SK-N-SH (cell line): Measurements from ENCODE around the gene SHISAL1. TPM values are rescaled to one million over a fixed set of nuclear protein-coding genes. Genes with fewer than 3 reads are reported as not detected.

Experiments used
- CTCF ChIA-PET: fragments of 300-600, 350-600 bp; formaldehyde crosslinking; extraction: SDS; loops from one replicate; lab custom pipeline; 2021; lab: Yijun Ruan, JAX
- POLR2A ChIA-PET: fragments of 350-600 bp; sonication (Branson Sonifier 250); formaldehyde crosslinking; extraction: SDS; loops from one replicate; lab custom pipeline; 2020; ENCODE audit warnings: antibody characterized with exemption, inconsistent platforms; lab: Yijun Ruan, JAX
- DNase-seq: peaks from one replicate; pipeline ENCODE4 v3.0.0; 2012
- H2AFZ ChIP-seq: fragments of 200-600 bp; sonication (generic); 2 replicates; pipeline ENCODE4 v1.8.1; 2016; ENCODE audit warnings: antibody characterized with exemption, mild to moderate bottlenecking, low read depth
- H3F3A ChIP-seq: fragments of 200-600 bp; sonication (generic); replicated peaks from 2 replicates; pipeline ENCODE3; 2016; ENCODE audit warnings: antibody characterized with exemption, mild to moderate bottlenecking; ENCODE audit not compliant: insufficient read depth
- H3K27ac ChIP-seq, 2 experiments: fragments of 200-500 bp in 1 of 2; fragments of 200-600 bp in 1 of 2; sonication (Bioruptor generic) in 1 of 2; sonication (generic), shearing (Covaris generic) in 1 of 2; 2 replicates each; pipeline versions ENCODE4 v1.5.1 to v1.6.1; 2014 to 2016; ENCODE audit warnings: low read depth in 2 of 2, inconsistent platforms in 1 of 2, low read length in 1 of 2, mild to moderate bottlenecking in 1 of 2, mixed read lengths in 1 of 2
- H3K27me3 ChIP-seq: fragments of 200-600 bp; sonication (generic), shearing (Covaris generic); 2 replicates; pipeline ENCODE4 v1.6.1; 2016; ENCODE audit warnings: mixed run types; ENCODE audit not compliant: insufficient read depth
- H3K36me3 ChIP-seq, 2 experiments: fragments of 200-500 bp in 1 of 2; fragments of 200-600 bp in 1 of 2; sonication (Bioruptor generic) in 1 of 2; sonication (generic) in 1 of 2; replicated peaks in 1 of 2; 2 replicates each; pipeline versions ENCODE3 to v1.5.1; 2014 to 2016; ENCODE audit warnings: low read length in 1 of 2, mild to moderate bottlenecking in 1 of 2; ENCODE audit not compliant: insufficient read depth in 2 of 2, control insufficient read depth in 1 of 2
- H3K4me1 ChIP-seq, 2 experiments: fragments of 200-500 bp in 1 of 2; fragments of 200-600 bp in 1 of 2; sonication (Bioruptor generic) in 1 of 2; sonication (generic), shearing (Covaris generic) in 1 of 2; 2 replicates each; pipeline versions ENCODE4 v1.5.1 to v1.6.1; 2014 to 2016; ENCODE audit warnings: low read depth in 1 of 2, low read length in 1 of 2, mixed run types in 1 of 2; ENCODE audit not compliant: insufficient read depth in 2 of 2, control insufficient read depth in 1 of 2
- H3K4me2 ChIP-seq: fragments of 200-600 bp; sonication (generic), shearing (Covaris generic); 2 replicates; pipeline ENCODE4 v1.6.1; 2017; ENCODE audit warnings: mixed run types
- H3K4me3 ChIP-seq, 2 experiments: fragments of 200-500 bp in 1 of 2; fragments of 200-600 bp in 1 of 2; sonication (Bioruptor generic) in 1 of 2; sonication (generic), shearing (Covaris generic) in 1 of 2; 2 replicates each; pipeline versions ENCODE4 v1.5.1 to v1.8.1; 2014 to 2016; ENCODE audit warnings: low read depth in 2 of 2, inconsistent platforms in 1 of 2, low read length in 1 of 2, mild to moderate bottlenecking in 1 of 2, mixed read lengths in 1 of 2, moderate library complexity in 1 of 2
- H3K79me2 ChIP-seq: fragments of 200-600 bp; sonication (generic); 2 replicates; pipeline ENCODE4 v1.8.1; 2017; ENCODE audit warnings: mild to moderate bottlenecking; ENCODE audit not compliant: insufficient read depth
- H3K9ac ChIP-seq: fragments of 200-600 bp; sonication (generic); 2 replicates; pipeline ENCODE4 v1.6.1; 2017; ENCODE audit warnings: mixed run types
- H3K9me2 ChIP-seq: fragments of 200-600 bp; sonication (generic); 2 replicates; pipeline ENCODE4 v1.6.1; 2017; ENCODE audit warnings: mixed run types
- H3K9me3 ChIP-seq: fragments of 200-600 bp; sonication (generic); 2 replicates; pipeline ENCODE4 v1.6.1; 2017; ENCODE audit warnings: mixed run types, mild to moderate bottlenecking, moderate library complexity
- H4K20me1 ChIP-seq: fragments of 200-600 bp; sonication (generic); 2 replicates; pipeline ENCODE4 v1.6.1; 2017; ENCODE audit warnings: mild to moderate bottlenecking, mixed run types; ENCODE audit not compliant: insufficient read depth
- CTCF ChIP-seq: fragments of 200-600 bp; sonication (generic); IDR thresholded peaks from 2 replicates; pipeline ENCODE4 v1.6.1; 2017; ENCODE audit warnings: antibody characterized with exemption, mild to moderate bottlenecking, moderate library complexity
- ELF1 ChIP-seq: IDR thresholded peaks from 2 replicates; pipeline ENCODE4 v1.4.0; 2012
- EZH2phosphoT487 ChIP-seq: fragments of 200-600 bp; sonication (generic); IDR thresholded peaks from 2 replicates; pipeline ENCODE4 v1.6.1; 2017; ENCODE audit warnings: low read depth, mixed run types, mild to moderate bottlenecking, antibody characterized with exemption, moderate library complexity, borderline replicate concordance
- GABPA ChIP-seq: IDR thresholded peaks from 2 replicates; pipeline ENCODE4 v1.4.0; 2012; ENCODE audit warnings: low read depth, mild to moderate bottlenecking
- JUND ChIP-seq: IDR thresholded peaks from 2 replicates; pipeline ENCODE4 v1.4.0; 2012
- MAX ChIP-seq: IDR thresholded peaks from 2 replicates; pipeline ENCODE4 v1.4.0; 2012; ENCODE audit warnings: low read depth
- MXI1 ChIP-seq: IDR thresholded peaks from 2 replicates; pipeline ENCODE4 v1.6.1; 2012; ENCODE audit warnings: mild to moderate bottlenecking, low read depth, low read length, improper control_type of control experiment
- NFIC ChIP-seq: IDR thresholded peaks from 2 replicates; pipeline ENCODE4 v1.4.0; 2012; ENCODE audit warnings: borderline replicate concordance
- REST ChIP-seq: IDR thresholded peaks from 2 replicates; pipeline ENCODE4 v1.6.1; 2012; ENCODE audit warnings: mild to moderate bottlenecking, low read depth, low read length, moderate library complexity
- RFX5 ChIP-seq: IDR thresholded peaks from 2 replicates; pipeline ENCODE4 v1.6.1; 2012; ENCODE audit warnings: mild to moderate bottlenecking, improper control_type of control experiment, low read length
- RXRA ChIP-seq: IDR thresholded peaks from 2 replicates; pipeline ENCODE4 v1.4.0; 2012; ENCODE audit warnings: low read depth, mild to moderate bottlenecking, borderline replicate concordance
- SIN3A ChIP-seq: IDR thresholded peaks from 2 replicates; pipeline ENCODE4 v1.6.1; 2012; ENCODE audit warnings: low read depth, mild to moderate bottlenecking, low read length, moderate library complexity, borderline replicate concordance
- SMC3 ChIP-seq: IDR thresholded peaks from 2 replicates; pipeline ENCODE4 v1.6.1; 2012; ENCODE audit warnings: low read depth, low read length, improper control_type of control experiment
- WGBS: methylation state at CpG from one replicate; pipeline ENCODE4 v1.1.6; 2017; ENCODE audit warnings: low lambda C conversion rate; 5-methylcytosine and 5-hydroxymethylcytosine counted together
- polyA plus RNA-seq, 3 experiments: library from polyadenylated mRNA; depleted of rRNA; stranded (reverse); fragments of >200 nt; gene quantifications; 2 replicates each; pipeline ENCODE4 v1.2.3, GENCODE V29; 2012

Gene SHISAL1
- polyA plus RNA-seq, 1 of the 3 experiments (the other 2 are of a cell fraction) = 0.10 TPM

GRCh38 chr22:44268431-44269116, 44.2 kb downstream of the SHISAL1 start:
- no peak overlapping the region for H3K4me2 ChIP-seq
- DNase-seq = no peak
- no peaks in the 10 kb centered on the region for H3K9me2 ChIP-seq
- no peaks in the 10 kb centered on the region for H3K36me3 ChIP-seq
- no peaks in the 10 kb centered on the region for H3F3A ChIP-seq
- H3K27ac ChIP-seq = no peak overlapping the region
- ChIA-PET POLR2A (no interaction called here), CTCF (no interaction called here)
- H3K4me3 ChIP-seq = no peak overlapping the region
- TF ChIP-seq RXRA = no peak
- no peak for TF ChIP-seq NFIC
- TF ChIP-seq JUND = no peak
- no peak for TF ChIP-seq MXI1
- no peak for TF ChIP-seq REST
- no peak for TF ChIP-seq CTCF
- TF ChIP-seq EZH2phosphoT487 = no peak
- TF ChIP-seq SMC3 = no peak
- TF ChIP-seq GABPA = no peak
- TF ChIP-seq ELF1 = no peak
- TF ChIP-seq RFX5 = no peak
- no peak for TF ChIP-seq SIN3A
- TF ChIP-seq MAX = no peak
- WGBS = 73% methylated on average over 18 of the region's 18 CpGs
- no peaks in the 10 kb centered on the region for H4K20me1 ChIP-seq
- H2AFZ ChIP-seq = no peak overlapping the region
- no peaks in the 10 kb centered on the region for H3K9me3 ChIP-seq
- H3K27me3 ChIP-seq = no peaks in the 10 kb centered on the region
- H3K4me1 ChIP-seq = peaks cover 0 to 3% of the 10 kb centered on the region in 2 experiments; a peak in 1 of 4 replicates
- no peak overlapping the region for H3K9ac ChIP-seq
- no peaks in the 10 kb centered on the region for H3K79me2 ChIP-seq
